Caco-2 (cell line): ENCODE measurements around the gene GRIA4. TPM values are rescaled to one million over a fixed set of nuclear protein-coding genes. Genes with fewer than 3 reads are reported as not detected.

Source experiments
- BruUV-seq: library from RNA; stranded (reverse); fragments of 400-500 nt; replicated peaks from 2 replicates; lab custom pipeline; 2021; lab: Mats Ljungman, UMichigan
- CTCF ChIA-PET: fragments of 300-600 bp; sonication (Branson Sonifier 250); formaldehyde crosslinking; loops from one replicate; lab custom pipeline; 2022; ENCODE audit warnings: antibody characterized with exemption; lab: Charles Lee
- POLR2A ChIA-PET: fragments of 300-600 bp; sonication (Branson Sonifier 250); formaldehyde crosslinking; loops from one replicate; lab custom pipeline; 2022; ENCODE audit warnings: antibody characterized with exemption; lab: Charles Lee
- DNase-seq, 2 experiments: peaks; one replicate each; pipeline versions ENCODE4 v3.0.0 to v3.0.0-alpha.2; 2020 to 2022
- H3K27me3 ChIP-seq: replicated peaks from 2 replicates; pipeline ENCODE4 v1.6.0; 2011; ENCODE audit warnings: low read length; ENCODE audit not compliant: control insufficient read depth, insufficient read depth
- H3K36me3 ChIP-seq: 2 replicates; pipeline ENCODE4 v1.5.1; 2011; ENCODE audit warnings: low read length; ENCODE audit not compliant: control insufficient read depth, insufficient read depth
- H3K4me1 ChIP-seq: fragments of 250-450 bp; sonication (Bioruptor Pico); 2 replicates; pipeline ENCODE4 v1.5.1; 2020; ENCODE audit warnings: mild to moderate bottlenecking
- H3K4me3 ChIP-seq: 2 replicates; pipeline ENCODE4 v1.5.1; 2011; ENCODE audit warnings: low read depth, mild to moderate bottlenecking, control low read depth, low read length
- H3K9me3 ChIP-seq: fragments of 250-450 bp; sonication (Bioruptor Pico); 2 replicates; pipeline ENCODE4 v1.5.1; 2020; ENCODE audit warnings: mild to moderate bottlenecking, moderate library complexity
- H3K27ac Mint-ChIP-seq: one replicate; pipeline ENCODE4 v1.8.0; 2022; ENCODE audit warnings: mixed read lengths; ENCODE audit not compliant: unreplicated experiment
- H3K27me3 Mint-ChIP-seq: one replicate; pipeline ENCODE4 v1.8.0; 2022; ENCODE audit warnings: mixed read lengths; ENCODE audit not compliant: insufficient read depth, unreplicated experiment
- H3K36me3 Mint-ChIP-seq: one replicate; pipeline ENCODE4 v1.8.0; 2022; ENCODE audit warnings: mild to moderate bottlenecking, mixed read lengths; ENCODE audit not compliant: insufficient read depth, unreplicated experiment
- H3K4me1 Mint-ChIP-seq: one replicate; pipeline ENCODE4 v1.8.0; 2022; ENCODE audit warnings: low read depth, mixed read lengths; ENCODE audit not compliant: unreplicated experiment
- H3K4me3 Mint-ChIP-seq: one replicate; pipeline ENCODE4 v1.8.0; 2022; ENCODE audit warnings: mild to moderate bottlenecking, moderate library complexity, mixed read lengths; ENCODE audit not compliant: unreplicated experiment
- H3K9me3 Mint-ChIP-seq: one replicate; pipeline ENCODE4 v1.8.0; 2022; ENCODE audit warnings: mixed read lengths; ENCODE audit not compliant: unreplicated experiment
- CTCF ChIP-seq, 2 experiments: fragments of 200-600 bp in 1 of 2; IDR thresholded peaks; 1 replicate in 1 of 2; 2 replicates in 1 of 2; pipeline versions ENCODE4 v1.5.1 to v1.8.0; 2011 to 2022; ENCODE audit warnings: antibody characterized with exemption in 1 of 2, control low read depth in 1 of 2, inconsistent platforms in 1 of 2, low read depth in 1 of 2, low read length in 1 of 2, mild to moderate bottlenecking in 1 of 2, moderate library complexity in 1 of 2; ENCODE audit not compliant: insufficient read depth in 1 of 2, severe bottlenecking in 1 of 2, unreplicated experiment in 1 of 2
- intact Hi-C: fragments of 100-400 bp; cut with micrococcal nuclease; formaldehyde crosslinking; loops from one replicate; pipeline ENCODE4 v1.10.0; 2022; ENCODE audit not compliant: unreplicated experiment
- total RNA-seq: library from RNA; stranded (reverse); gene quantifications from 2 replicates; pipeline ENCODE4 v1.2.3, GENCODE V29; 2022

The GRIA4 gene
- total RNA-seq, 1 experiment from 2014 or later: not detected

GRCh38 chr11:105636496-105636895 is 26.6 kb downstream of the GRIA4 start:
- BruUV-seq: no TSS peak
- CTCF ChIA-PET: no interaction called here

GRCh38 chr11:105639527-105639926 is 29.7 kb downstream of the GRIA4 start:
- Histone ChIP-seq H3K4me1 (0 out of 2 replicates have a peak, but pooled peaks cover 3% of the 10 kb centered on the region), H3K27me3 (no peaks in the 10 kb centered on the region), H3K36me3 (no peaks in the 10 kb centered on the region), H3K9me3 (no peaks in the 10 kb centered on the region), H3K4me3 (no peak overlapping the region)
- TF ChIP-seq CTCF (IDR thresholded peaks at IDR 0.05; ENCODE audit: insufficient read depth in 1 of 2, low read depth in 1 of 2, low read length in 1 of 2, severe bottlenecking in 1 of 2, unreplicated experiment in 1 of 2): no peak
- Mint-ChIP-seq H3K4me1 (no peaks in the 10 kb centered on the region), H3K36me3 (no peaks in the 10 kb centered on the region), H3K27me3 (no peaks in the 10 kb centered on the region), H3K27ac (no peak overlapping the region), H3K4me3 (no peak overlapping the region), H3K9me3 (no peaks in the 10 kb centered on the region)
- no TSS peak for BruUV-seq
- CTCF ChIA-PET: no interaction called here
- POLR2A ChIA-PET: no interaction called here
- intact Hi-C loops: no loop called here
- no peak for DNase-seq

More at GRCh38 chr11:105636496-105636895, 26.6 kb downstream of the GRIA4 start:
- no peak for TF ChIP-seq CTCF (IDR thresholded peaks at IDR 0.05; ENCODE audit: insufficient read depth in 1 of 2, low read depth in 1 of 2, low read length in 1 of 2, severe bottlenecking in 1 of 2, unreplicated experiment in 1 of 2)
- POLR2A ChIA-PET: no interaction called here
- H3K9me3 ChIP-seq: no peaks in the 10 kb centered on the region
- Mint-ChIP-seq H3K36me3 (no peaks in the 10 kb centered on the region), H3K4me1 (no peaks in the 10 kb centered on the region), H3K4me3 (no peak overlapping the region), H3K9me3 (no peaks in the 10 kb centered on the region), H3K27me3 (peaks cover 3% of the 10 kb centered on the region), H3K27ac (no peak overlapping the region)
- H3K4me1 ChIP-seq: 0 out of 2 replicates have a peak, but pooled peaks cover 3% of the 10 kb centered on the region
- intact Hi-C loops: no loop called here
- no peaks in the 10 kb centered on the region for H3K27me3 ChIP-seq
- no peaks in the 10 kb centered on the region for H3K36me3 ChIP-seq
- no peak for DNase-seq
- H3K4me3 ChIP-seq: no peak overlapping the region

- TF ChIP-seq CTCF (IDR thresholded peaks at IDR 0.05; ENCODE audit: insufficient read depth in 1 of 2, low read depth in 1 of 2, low read length in 1 of 2, severe bottlenecking in 1 of 2, unreplicated experiment in 1 of 2): no peak
- no TSS peak for BruUV-seq
- 0 out of 2 replicates have a peak, but pooled peaks cover 3% of the 10 kb centered on the region for H3K4me1 ChIP-seq
- H3K27ac Mint-ChIP-seq: no peak overlapping the region
- no peaks in the 10 kb centered on the region for H3K27me3 ChIP-seq
- no peaks in the 10 kb centered on the region for H3K36me3 ChIP-seq
- intact Hi-C loops: no loop called here
- H3K9me3 Mint-ChIP-seq: no peaks in the 10 kb centered on the region
- DNase-seq: no peak
- H3K9me3 ChIP-seq: peaks cover under 1% of the 10 kb centered on the region; the same call in 1 of the 2 replicates
- ChIA-PET POLR2A (no interaction called here), CTCF (no interaction called here)
- no peak overlapping the region for H3K4me3 ChIP-seq
- no peaks in the 10 kb centered on the region for H3K36me3 Mint-ChIP-seq
- no peaks in the 10 kb centered on the region for H3K4me1 Mint-ChIP-seq
- no peak overlapping the region for H3K4me3 Mint-ChIP-seq
- H3K27me3 Mint-ChIP-seq: no peaks in the 10 kb centered on the region
These were observed 31.6 kb downstream of the GRIA4 start for GRCh38 chr11:105641433-105641832.
